ENCODE results near the gene CCNL2.

DNA sequence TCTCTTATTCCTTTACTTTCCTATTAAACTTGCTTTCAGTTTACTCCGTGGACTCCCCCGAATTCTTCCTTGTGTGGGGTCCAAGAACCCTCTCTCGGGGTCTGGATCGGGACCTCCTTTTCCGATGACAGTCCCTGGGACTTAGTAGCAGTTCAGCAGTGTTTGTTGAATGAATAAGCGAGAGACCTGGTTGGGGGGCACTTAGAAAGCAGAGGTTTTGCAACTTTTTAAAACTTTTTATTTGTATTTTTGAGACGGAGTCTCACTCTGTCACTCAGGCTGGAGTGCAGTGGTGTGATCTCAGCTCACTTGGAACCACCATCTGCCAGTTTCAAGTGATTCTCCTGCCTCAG is 24.1 kb upstream of the CCNL2 start:
- TF ChIP-seq, protein P1, sequence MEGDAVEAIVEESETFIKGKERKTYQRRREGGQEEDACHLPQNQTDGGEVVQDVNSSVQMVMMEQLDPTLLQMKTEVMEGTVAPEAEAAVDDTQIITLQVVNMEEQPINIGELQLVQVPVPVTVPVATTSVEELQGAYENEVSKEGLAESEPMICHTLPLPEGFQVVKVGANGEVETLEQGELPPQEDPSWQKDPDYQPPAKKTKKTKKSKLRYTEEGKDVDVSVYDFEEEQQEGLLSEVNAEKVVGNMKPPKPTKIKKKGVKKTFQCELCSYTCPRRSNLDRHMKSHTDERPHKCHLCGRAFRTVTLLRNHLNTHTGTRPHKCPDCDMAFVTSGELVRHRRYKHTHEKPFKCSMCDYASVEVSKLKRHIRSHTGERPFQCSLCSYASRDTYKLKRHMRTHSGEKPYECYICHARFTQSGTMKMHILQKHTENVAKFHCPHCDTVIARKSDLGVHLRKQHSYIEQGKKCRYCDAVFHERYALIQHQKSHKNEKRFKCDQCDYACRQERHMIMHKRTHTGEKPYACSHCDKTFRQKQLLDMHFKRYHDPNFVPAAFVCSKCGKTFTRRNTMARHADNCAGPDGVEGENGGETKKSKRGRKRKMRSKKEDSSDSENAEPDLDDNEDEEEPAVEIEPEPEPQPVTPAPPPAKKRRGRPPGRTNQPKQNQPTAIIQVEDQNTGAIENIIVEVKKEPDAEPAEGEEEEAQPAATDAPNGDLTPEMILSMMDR (IDR thresholded peaks at IDR 0.05) = no peak
- TF ChIP-seq POLR2A (IDR thresholded peaks at IDR 0.05) = no peak

Measured in ovary (tissue), 3 donors.